Suprapubic skin (tissue), 4 donors: ENCODE data around the gene TEX14. TPM values are rescaled to one million over a fixed set of nuclear protein-coding genes. Genes with fewer than 3 reads are reported as not detected.

Experiments
- DNase-seq, 2 donors: peaks; one replicate each; pipeline ENCODE4 v3.0.0-alpha.2; 2019; ENCODE audit warnings: low spot score in 2 of 2
- H3K27ac ChIP-seq: fragments of 200-600 bp; sonication (generic); one replicate; pipeline ENCODE4 v1.5.1; 2019
- H3K27me3 ChIP-seq: fragments of 200-600 bp; sonication (generic); one replicate; pipeline ENCODE4 v1.5.1; 2019
- H3K36me3 ChIP-seq: fragments of 200-600 bp; sonication (generic); one replicate; pipeline ENCODE4 v1.5.1; 2019
- H3K4me1 ChIP-seq: fragments of 200-600 bp; sonication (generic); one replicate; pipeline ENCODE4 v1.5.1; 2019
- H3K4me3 ChIP-seq: fragments of 200-600 bp; sonication (generic); one replicate; pipeline ENCODE4 v1.5.1; 2019; ENCODE audit warnings: mild to moderate bottlenecking
- H3K9me3 ChIP-seq: fragments of 200-600 bp; sonication (generic); one replicate; pipeline ENCODE4 v1.5.1; 2019
- CTCF ChIP-seq, 2 donors: fragments of 200-600 bp in 1 of 2; fragments of 450-650 bp in 1 of 2; sonication (generic) in 1 of 2; IDR thresholded peaks; one replicate each; pipeline ENCODE4 v1.5.1; 2016 to 2019; ENCODE audit warnings: antibody characterized with exemption in 2 of 2, mild to moderate bottlenecking in 1 of 2, moderate library complexity in 1 of 2
- EP300 ChIP-seq: sonication (generic); formaldehyde crosslinking; IDR thresholded peaks from one replicate; pipeline ENCODE4 v1.6.1; 2017; ENCODE audit warnings: antibody characterized with exemption
- POLR2A ChIP-seq, 2 donors: fragments of 450-650 bp; IDR thresholded peaks; one replicate each; pipeline ENCODE4 v1.6.1; 2017; ENCODE audit warnings: antibody characterized with exemption in 2 of 2, mild to moderate bottlenecking in 2 of 2, moderate library complexity in 2 of 2
- POLR2AphosphoS5 ChIP-seq, 3 donors: sonication (generic); formaldehyde crosslinking; IDR thresholded peaks; one replicate each; pipeline ENCODE4 v1.6.1; 2017; ENCODE audit warnings: antibody characterized with exemption in 3 of 3
- WGBS: methylation state at CpG from one replicate; pipeline ENCODE4 v1.1.5; 2018; 5-methylcytosine and 5-hydroxymethylcytosine counted together
- total RNA-seq, 4 donors: library from RNA; depleted of rRNA; stranded (reverse); fragments of >200 nt; gene quantifications; one replicate each; pipeline ENCODE4 v1.1.0, GENCODE V29; 2016

TEX14 gene
- total RNA-seq, 4 donors from 2014 or later = 0.15 to 0.34 (median 0.32) TPM; not detected in 1

DNA sequence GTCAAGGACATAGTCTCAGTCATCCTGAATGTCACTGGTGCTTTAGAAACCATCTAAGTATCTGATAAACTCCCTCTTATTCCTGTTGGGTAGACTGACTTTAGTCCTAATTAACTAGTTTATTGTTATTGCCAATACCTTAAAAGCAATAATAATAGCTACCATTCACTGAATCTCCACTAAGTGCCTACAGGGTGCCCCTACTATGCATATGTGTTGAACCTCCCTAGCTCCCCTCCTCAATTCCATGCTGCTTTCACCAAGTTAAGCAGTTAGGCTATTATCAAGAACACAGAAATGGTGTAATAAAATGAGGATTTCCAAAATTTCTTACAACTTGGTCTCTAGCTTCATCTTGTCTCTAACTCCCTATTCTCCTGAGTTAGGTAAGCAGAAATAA lies 89.9 kb downstream of the TEX14 start:
- H3K9me3 ChIP-seq = no peaks in the 10 kb centered on the region
- no peak for DNase-seq
- H3K4me3 ChIP-seq = no peak overlapping the region
- TF ChIP-seq POLR2AphosphoS5 (IDR thresholded peaks at IDR 0.05) (no peak), POLR2A (IDR thresholded peaks at IDR 0.05) (no peak), CTCF (IDR thresholded peaks at IDR 0.05) (no peak), EP300 (no peak)
- no peaks in the 10 kb centered on the region for H3K36me3 ChIP-seq
- H3K4me1 ChIP-seq = no peaks in the 10 kb centered on the region
- no peak overlapping the region for H3K27ac ChIP-seq
- no peaks in the 10 kb centered on the region for H3K27me3 ChIP-seq

DNA sequence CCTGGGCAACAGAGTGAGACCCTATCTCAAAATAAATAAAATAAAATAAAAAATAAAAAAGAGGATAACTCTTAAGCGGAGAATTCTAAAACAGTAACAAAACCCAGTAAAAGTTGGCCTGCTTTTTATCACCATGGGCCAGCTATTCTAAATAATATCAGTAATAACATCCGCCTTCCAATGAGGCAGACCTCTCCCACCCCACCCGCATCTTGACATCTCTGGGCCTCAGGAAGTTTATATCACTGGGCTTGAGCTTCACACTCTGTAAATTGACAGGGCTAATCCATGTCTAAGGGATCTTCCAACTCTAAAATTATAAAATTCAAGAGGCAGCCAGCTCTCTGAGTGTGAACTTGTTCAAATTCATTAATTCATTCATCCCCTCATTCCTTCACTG lies 94.5 kb downstream of the TEX14 start:
- Histone ChIP-seq H3K27ac (no peak overlapping the region), H3K27me3 (no peaks in the 10 kb centered on the region), H3K4me3 (no peak overlapping the region), H3K4me1 (no peaks in the 10 kb centered on the region), H3K36me3 (no peaks in the 10 kb centered on the region), H3K9me3 (no peaks in the 10 kb centered on the region)
- DNase-seq = no peak
- 94% methylated on average over 3 of the region's 3 CpGs for WGBS
- TF ChIP-seq EP300 (no peak), POLR2A (IDR thresholded peaks at IDR 0.05) (no peak)

DNA sequence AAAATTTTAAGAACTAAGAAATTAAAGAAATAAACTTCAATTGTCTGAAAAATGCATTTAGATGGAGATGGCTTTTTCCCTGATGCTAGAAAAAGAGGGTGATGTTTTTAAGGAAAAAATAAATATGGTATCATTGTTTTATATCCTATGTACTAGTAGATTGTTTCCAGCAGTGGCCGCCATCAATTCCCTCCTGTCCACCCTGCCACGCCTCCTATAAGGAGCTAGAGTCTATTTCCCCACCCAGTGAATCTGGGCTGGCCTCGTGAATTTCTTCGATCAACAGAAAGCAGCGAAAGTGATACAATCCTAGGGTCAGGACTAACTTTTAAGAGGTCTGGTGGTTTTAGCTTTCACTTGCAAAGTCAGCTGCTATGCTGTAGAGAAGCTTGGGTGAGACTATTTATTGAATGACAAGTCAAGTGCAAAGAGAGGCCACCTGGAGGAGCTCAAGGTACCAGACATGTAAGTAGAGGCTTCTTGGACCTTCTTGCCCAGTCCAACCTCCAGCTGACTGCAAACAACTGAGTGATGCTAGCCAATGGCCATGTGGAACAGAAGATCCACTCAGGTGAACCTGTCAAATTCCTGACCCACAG lies 96.6 kb downstream of the TEX14 start:
- Histone ChIP-seq H3K4me1 (no peaks in the 10 kb centered on the region), H3K36me3 (no peaks in the 10 kb centered on the region), H3K27me3 (no peaks in the 10 kb centered on the region), H3K27ac (no peak overlapping the region), H3K4me3 (no peak overlapping the region), H3K9me3 (no peaks in the 10 kb centered on the region)
- 89% methylated on average over 5 of the region's 5 CpGs for WGBS
- TF ChIP-seq EP300 (no peak), POLR2AphosphoS5 (IDR thresholded peaks at IDR 0.05) (no peak), POLR2A (IDR thresholded peaks at IDR 0.05) (no peak), CTCF (IDR thresholded peaks at IDR 0.05) (no peak)
- no peak for DNase-seq

DNA sequence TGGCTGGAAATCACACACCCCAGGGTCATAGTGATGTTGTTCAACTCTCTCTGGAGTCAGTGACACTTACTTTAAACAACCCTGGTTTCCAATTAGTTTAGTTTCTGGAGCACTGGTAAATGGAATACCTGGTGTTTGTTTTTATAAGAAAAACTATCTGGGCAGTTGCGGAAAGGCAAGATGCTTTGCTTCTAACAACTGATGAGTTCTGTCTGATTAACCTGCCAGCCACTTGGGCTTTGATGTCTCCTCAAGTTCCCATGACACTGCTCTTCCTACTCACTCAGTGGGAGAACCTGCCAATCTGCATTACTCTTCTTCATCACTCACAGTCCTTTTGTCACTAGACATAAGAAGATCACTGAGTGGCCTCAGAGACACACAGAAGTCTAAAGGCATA lies 98.7 kb downstream of the TEX14 start:
- DNase-seq = no peak
- H3K4me3 ChIP-seq = no peak overlapping the region
- no peaks in the 10 kb centered on the region for H3K4me1 ChIP-seq
- H3K27ac ChIP-seq = no peak overlapping the region
- H3K9me3 ChIP-seq = no peaks in the 10 kb centered on the region
- TF ChIP-seq EP300 = no peak
- no peak for TF ChIP-seq POLR2AphosphoS5 (IDR thresholded peaks at IDR 0.05)
- TF ChIP-seq POLR2A (IDR thresholded peaks at IDR 0.05) = no peak
- TF ChIP-seq CTCF (IDR thresholded peaks at IDR 0.05) = no peak
- H3K27me3 ChIP-seq = no peaks in the 10 kb centered on the region
- 91% methylated on average over 1 of the region's 1 CpG for WGBS
- no peaks in the 10 kb centered on the region for H3K36me3 ChIP-seq

- Histone ChIP-seq H3K27ac (no peak overlapping the region), H3K9me3 (no peaks in the 10 kb centered on the region), H3K4me3 (no peak overlapping the region), H3K27me3 (no peaks in the 10 kb centered on the region), H3K36me3 (no peaks in the 10 kb centered on the region), H3K4me1 (peaks cover 3% of the 10 kb centered on the region)
- 87% methylated on average over 6 of the region's 6 CpGs for WGBS
- DNase-seq = no peak
- TF ChIP-seq POLR2A (IDR thresholded peaks at IDR 0.05) (no peak), EP300 (no peak), POLR2AphosphoS5 (IDR thresholded peaks at IDR 0.05) (no peak), CTCF (IDR thresholded peaks at IDR 0.05) (no peak)
Observed at GRCh38 chr17:58591455-58591854, 100.4 kb downstream of the TEX14 start.

DNA sequence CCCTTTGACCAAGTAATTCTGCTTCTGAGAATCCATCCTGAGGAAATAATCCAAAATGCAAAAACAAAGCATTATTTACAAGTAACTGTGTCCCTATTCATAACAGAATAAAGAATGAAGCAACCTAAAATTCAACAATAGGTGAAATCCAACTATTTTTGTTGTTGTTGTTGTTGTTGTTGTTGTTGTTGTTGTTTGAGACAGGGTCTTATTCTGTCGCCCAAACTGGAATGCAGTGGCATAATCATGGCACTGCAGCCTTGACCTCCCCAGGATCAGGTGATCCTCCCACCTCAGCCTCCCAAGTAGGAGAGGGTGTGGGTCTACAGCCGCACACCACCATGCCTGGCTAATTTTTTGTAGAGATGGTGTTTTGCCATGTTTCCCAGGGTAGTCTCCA lies 101.5 kb downstream of the TEX14 start:
- H3K4me3 ChIP-seq = no peak overlapping the region
- no peaks in the 10 kb centered on the region for H3K36me3 ChIP-seq
- no peaks in the 10 kb centered on the region for H3K9me3 ChIP-seq
- peaks cover 3% of the 10 kb centered on the region for H3K4me1 ChIP-seq
- H3K27ac ChIP-seq = no peak overlapping the region
- DNase-seq = no peak
- no peaks in the 10 kb centered on the region for H3K27me3 ChIP-seq
- WGBS = 80% methylated on average over 2 of the region's 2 CpGs
- TF ChIP-seq CTCF (IDR thresholded peaks at IDR 0.05) (no peak), EP300 (no peak), POLR2A (IDR thresholded peaks at IDR 0.05) (no peak), POLR2AphosphoS5 (IDR thresholded peaks at IDR 0.05) (no peak)
